UCSD-AML1 (cell line): Measurements from ENCODE around the gene KLK14.

Source experiments
- DNase-seq: peaks from one replicate; lab custom pipeline; 2025; ENCODE audit not compliant: unreplicated experiment; lab: John Stamatoyannopoulos, UW

Gene KLK14

GRCh38 chr19:51089786-51090185 is 7.1 kb upstream of the KLK14 start:
- no peak for DNase-seq

- DNase-seq, result no peak
These were observed 3.6 kb upstream of the KLK14 start for GRCh38 chr19:51086153-51086850.

- DNase-seq, result no peak
These were observed 1.8 kb upstream of the KLK14 start for GRCh38 chr19:51084505-51084904.

- no peak for DNase-seq
These were observed 1.1 kb upstream of the KLK14 start for GRCh38 chr19:51083783-51084182.

GRCh38 chr19:51083181-51083580 is 494 bp upstream of the KLK14 start:
- no peak for DNase-seq

- DNase-seq, result no peak
These were observed 1.2 kb downstream of the KLK14 start for GRCh38 chr19:51081476-51081875.

GRCh38 chr19:51079481-51080110 is 3.1 kb downstream of the KLK14 start:
- no peak for DNase-seq

DNA sequence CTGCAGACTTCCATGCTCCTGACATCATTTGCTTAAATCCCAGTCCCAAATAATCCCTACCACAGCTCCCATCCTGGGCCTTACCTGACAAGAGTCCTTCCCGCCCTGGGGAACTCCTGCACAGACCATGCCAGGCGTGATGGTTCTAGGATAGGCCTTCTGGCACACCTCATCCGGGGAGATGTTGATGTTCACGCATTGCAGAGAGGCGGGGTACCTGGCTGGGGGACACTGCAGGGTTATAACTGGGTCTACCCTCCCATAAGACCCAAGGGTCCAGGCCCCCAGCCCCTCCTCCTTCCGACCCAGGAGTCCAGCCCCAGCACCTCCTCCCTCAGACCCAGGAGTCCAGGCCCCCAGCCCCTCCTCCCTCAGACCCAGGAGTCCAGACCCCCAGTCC is 4.0 kb downstream of the KLK14 start:
- no peak for DNase-seq

DNA sequence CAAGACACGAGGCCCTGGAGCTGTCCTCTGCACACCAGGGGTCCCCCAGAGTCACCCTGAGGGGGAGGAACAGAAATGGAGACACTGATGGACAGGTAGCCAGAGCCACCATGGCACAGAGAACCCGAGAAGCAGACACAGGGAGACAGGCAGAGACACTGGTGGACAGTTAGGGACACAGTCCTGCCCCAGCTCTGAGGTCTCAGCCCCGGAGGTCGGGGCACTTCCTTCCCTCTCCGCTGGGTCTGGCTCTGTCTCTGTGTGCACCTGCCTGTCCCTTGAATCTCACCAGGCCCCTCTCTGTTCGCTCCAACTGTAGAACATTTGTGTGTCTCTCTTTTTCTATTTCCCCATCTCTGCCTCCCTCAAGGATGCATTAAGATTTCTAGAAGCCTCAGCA is 4.6 kb downstream of the KLK14 start:
- DNase-seq, result no peak

DNA sequence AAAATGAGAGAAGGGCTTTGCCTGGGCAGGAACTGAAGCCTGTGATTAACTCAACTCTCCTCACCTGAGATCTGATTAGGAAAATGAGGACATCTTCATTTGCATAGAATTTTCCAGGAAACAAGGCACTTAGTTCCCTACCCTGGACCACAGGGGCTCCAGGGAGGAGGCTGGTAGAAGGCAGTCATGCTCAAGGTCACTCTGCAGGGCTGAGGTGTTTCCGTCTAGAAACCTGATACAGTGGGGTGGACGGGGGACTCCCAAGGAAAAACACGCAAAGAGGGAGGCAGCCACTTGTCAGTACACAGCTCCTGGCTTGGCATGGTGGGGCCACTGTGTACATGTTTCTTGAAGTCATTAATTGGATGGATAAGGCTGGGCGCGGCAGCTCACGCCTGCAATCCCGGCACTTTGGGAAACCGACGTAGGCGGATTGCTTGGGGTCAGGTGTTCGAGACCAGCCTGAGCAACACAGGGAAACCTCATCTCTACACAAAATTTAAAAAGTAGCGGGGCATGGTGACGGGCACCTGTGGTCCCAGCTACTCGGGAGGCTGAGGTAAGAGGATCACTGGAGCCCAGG is 6.0 kb downstream of the KLK14 start:
- DNase-seq, result no peak

DNA sequence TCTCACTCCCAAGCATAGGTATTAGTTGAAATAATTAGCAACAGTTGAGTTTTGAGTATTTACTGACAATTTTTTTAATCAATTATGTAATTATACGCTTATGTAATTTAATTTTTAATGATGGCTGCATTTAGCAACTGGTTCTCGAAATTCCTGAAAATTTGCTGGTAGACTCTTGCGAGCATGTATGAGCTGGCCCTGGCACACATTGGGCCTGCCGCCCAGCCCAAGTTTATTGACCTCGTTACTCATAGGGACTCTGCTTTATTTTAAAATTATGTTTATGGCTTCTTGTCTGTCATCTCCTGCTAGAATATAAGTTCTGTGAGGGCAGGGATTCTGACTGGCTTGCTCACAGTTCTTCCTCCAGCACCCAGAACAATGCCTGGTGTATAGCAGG is 6.7 kb downstream of the KLK14 start:
- DNase-seq, result no peak

- no peak for DNase-seq
These were observed 11.6 kb downstream of the KLK14 start for GRCh38 chr19:51071095-51071405.

GRCh38 chr19:51070334-51071094 is 12.2 kb downstream of the KLK14 start:
- DNase-seq, result no peak

DNA sequence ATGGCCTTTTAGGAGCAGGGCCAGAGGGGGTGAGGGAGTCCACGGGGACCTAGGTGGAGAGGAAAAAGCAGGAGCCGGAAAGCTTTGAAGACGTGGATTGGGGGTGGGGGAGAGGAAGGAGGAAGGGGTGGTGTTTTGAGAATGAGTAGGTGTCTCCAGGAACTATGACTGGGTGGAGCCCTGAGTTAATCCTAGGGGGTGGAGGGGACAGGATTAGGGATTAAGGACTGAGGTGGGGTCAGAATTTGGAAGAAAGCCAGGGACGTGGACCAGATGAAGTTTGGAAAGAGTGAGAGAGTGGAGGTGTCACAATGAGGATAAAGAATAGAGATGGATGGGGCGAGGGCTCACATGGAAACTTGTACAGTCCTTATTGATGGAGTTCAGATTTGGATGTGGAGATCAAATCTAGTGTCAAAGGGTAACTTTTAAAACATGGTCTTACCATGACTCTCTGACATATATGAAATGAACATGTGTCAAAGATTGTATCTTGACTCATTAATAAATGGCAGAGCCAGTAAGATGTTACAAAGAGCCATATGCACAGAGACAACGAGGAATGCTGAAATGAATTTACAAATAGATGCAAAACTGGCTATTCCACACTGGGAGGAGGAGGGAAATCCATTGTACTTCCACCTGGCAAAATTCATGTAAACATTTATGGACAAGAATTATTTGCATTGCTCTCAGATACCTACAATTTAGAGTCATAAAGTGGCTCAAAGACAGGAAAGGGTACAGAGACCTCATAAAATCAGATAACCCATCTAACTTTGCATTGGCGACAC is 16.1 kb downstream of the KLK14 start:
- no peak for DNase-seq

DNA sequence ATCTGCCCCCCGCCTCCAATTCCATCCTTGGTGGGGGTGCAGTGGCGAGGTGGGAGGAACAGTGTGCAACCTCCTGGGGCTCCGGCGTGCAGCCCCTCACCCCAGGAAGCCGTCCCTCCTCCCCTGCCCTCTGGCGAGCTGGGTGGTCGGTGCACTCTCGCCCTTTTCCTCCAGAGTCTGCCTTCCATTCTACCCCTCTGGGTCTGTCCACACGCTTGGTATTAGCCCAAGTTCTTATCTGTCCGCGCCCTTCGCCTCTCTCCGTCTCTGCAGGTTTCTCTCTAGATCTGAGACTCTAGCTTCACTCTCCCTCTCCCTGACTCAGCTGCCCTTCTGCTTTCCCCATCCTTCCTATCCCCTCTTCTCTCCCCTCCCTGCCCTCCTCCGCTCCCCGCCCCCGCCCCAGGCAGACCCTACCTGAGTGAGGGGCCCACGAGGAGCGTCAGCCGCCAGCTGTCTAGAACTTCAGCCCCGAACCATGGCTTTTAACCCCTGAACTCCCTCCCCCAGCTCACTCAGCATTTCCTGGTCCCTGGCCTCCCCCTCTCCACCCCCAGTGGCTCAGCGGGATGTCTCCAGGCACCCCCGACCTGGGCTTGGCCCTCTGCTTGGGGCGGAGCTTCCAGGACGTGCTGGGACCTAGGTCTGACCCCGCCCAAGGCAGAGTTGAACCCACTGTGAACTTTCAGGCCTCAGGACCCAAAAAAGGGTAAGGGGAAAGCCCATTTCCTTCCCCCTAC is 17.3 kb downstream of the KLK14 start:
- DNase-seq, result no peak

- no peak for DNase-seq
These were observed 18.0 kb downstream of the KLK14 start, which contains the start of gene KLK13 for GRCh38 chr19:51064534-51065220. Gene KLK13 (minus strand): TSS chr19:51065092. CDS start chr19:51065067, 25 bp downstream.

GRCh38 chr19:51063664-51064063 is 19.0 kb downstream of the KLK14 start:
- DNase-seq, result no peak

- DNase-seq, result no peak
These were observed 21.7 kb downstream of the KLK14 start for GRCh38 chr19:51060973-51061372.

GRCh38 chr19:51060336-51060735 is 22.4 kb downstream of the KLK14 start:
- no peak for DNase-seq

DNA sequence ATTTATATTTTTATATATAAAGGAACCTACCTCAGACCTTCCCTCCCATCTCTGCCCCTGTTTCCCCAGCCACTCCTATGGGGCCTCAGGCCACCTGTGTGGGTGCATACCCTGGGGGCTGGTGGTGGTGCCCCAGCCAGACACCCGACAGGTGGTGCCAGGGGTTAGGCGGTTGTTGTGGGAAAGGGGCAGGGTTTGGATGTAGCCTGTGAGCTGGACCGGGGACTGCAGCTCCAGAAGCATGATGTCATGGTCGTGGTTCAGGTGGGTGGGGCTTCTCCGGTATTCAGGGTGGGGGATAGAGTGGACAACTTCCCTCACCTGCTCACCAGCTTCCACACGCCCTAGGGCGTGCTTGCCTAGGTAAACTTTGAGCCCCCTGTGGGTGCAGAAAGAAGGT is 23.0 kb downstream of the KLK14 start:
- DNase-seq, result no peak
